Measurements from ENCODE around the gene CCDC122.

CCDC122 gene

GRCh38 chr13:43804461-43805070 is 75.0 kb downstream of the CCDC122 start:
- no peak for DNase-seq (ENCODE audit: low read depth in 2 of 3, low spot score in 2 of 3)

GRCh38 chr13:43802511-43802910 is 77.0 kb downstream of the CCDC122 start:
- no peak for DNase-seq (ENCODE audit: low read depth in 2 of 3, low spot score in 2 of 3)

GRCh38 chr13:43800828-43801227 is 78.7 kb downstream of the CCDC122 start:
- no peak for DNase-seq (ENCODE audit: low read depth in 2 of 3, low spot score in 2 of 3)

DNA sequence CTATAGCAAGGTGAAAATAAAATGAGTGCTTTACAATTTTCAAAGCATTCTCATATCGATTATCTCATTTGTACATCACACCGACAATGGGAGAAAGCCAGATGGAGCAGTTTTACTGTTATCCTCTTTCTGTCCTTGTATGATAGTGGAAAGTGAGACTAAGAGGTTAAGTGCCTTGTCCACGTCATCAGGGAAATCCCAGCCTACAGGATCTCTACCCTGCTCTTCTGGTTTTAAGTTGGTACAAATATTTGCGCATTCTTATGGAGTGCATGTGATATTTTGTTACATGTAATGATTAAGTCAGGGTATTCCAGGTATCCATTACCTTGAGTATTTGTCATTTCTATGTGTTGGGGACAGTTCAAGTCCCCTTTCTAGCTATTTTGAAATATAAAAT is 80.3 kb downstream of the CCDC122 start:
- DNase-seq (ENCODE audit: low read depth in 2 of 3, low spot score in 2 of 3): no peak

DNA sequence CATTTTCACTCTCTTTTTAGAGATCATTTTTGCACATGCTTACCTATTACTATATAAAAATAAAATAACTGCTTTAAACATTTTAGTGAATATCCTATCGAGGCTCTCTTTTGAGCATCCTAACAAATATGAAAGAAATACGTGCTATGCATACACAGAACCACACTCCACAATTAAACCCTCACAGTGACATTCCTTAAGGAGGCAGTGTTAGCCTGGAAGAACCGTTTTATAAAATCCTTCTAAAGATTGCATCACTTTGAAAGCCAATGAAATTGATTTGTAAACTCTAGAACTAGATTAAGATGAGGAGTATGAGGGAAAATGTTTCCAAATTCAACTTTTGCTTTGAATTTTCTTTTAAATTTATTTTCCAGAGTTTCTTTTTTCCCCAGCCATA is 81.7 kb downstream of the CCDC122 start:
- no peak for DNase-seq (ENCODE audit: low read depth in 2 of 3, low spot score in 2 of 3)

GRCh38 chr13:43797159-43797558 is 82.4 kb downstream of the CCDC122 start:
- DNase-seq (ENCODE audit: low read depth in 2 of 3, low spot score in 2 of 3): no peak

- DNase-seq (ENCODE audit: low read depth in 2 of 3, low spot score in 2 of 3): no peak
Observed at GRCh38 chr13:43794416-43794815, 85.1 kb downstream of the CCDC122 start.

GRCh38 chr13:43792076-43792881 is 87.3 kb downstream of the CCDC122 start:
- no peak for DNase-seq (ENCODE audit: low read depth in 2 of 3, low spot score in 2 of 3)

GRCh38 chr13:43787997-43788396 is 91.5 kb downstream of the CCDC122 start:
- no peak for DNase-seq (ENCODE audit: low read depth in 2 of 3, low spot score in 2 of 3)

DNA sequence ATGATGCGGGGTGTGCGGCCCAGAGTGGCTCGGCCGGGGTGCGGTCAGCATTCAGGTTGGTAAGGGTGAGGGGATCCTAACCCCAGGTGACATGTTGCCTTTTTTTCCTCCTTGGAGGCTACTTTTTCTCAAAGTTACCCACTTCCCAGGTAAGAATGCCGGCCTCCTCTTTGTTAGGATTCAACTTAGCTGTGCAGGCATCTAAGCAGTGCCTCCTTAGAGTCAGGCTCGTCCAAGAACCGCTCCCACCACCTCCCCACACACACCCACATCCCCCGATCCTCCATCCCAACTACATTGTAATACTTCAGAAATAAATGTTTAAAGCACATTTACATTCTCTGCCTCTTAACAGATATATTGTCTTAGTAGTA is 92.0 kb downstream of the CCDC122 start:
- no peak for DNase-seq (ENCODE audit: low read depth in 2 of 3, low spot score in 2 of 3)

GRCh38 chr13:43786766-43787517 is 92.6 kb downstream of the CCDC122 start, which contains the start of gene ENOX1:
Gene ENOX1, minus strand, starts transcription at chr13:43786972.
- no peak for DNase-seq (ENCODE audit: low read depth in 2 of 3, low spot score in 2 of 3)

- no peak for DNase-seq (ENCODE audit: low read depth in 2 of 3, low spot score in 2 of 3)
Observed at GRCh38 chr13:43786472-43786765, 93.1 kb downstream of the CCDC122 start.
